K562 (cell line): ENCODE data around the gene YAE1.

Source experiments
- FOXJ3 ChIP-seq: sonication (generic); formaldehyde crosslinking; IDR thresholded peaks from 2 replicates; pipeline ENCODE4 v1.4.0; 2020; ENCODE audit warnings: mild to moderate bottlenecking, missing genetic modification reagents
- KDM1A ChIP-seq, 2 experiments: fragments of 450-650 bp; IDR thresholded peaks; 2 replicates each; pipeline ENCODE4 v1.6.1; 2016; ENCODE audit warnings: mild to moderate bottlenecking in 2 of 2
- MYC ChIP-seq, 2 experiments: fragments of 250-450 bp in 1 of 2; sonication (Bioruptor Pico) in 1 of 2; IDR thresholded peaks; 2 replicates each; pipeline versions ENCODE4 v1.5.1 to v1.6.1; 2012 to 2021; ENCODE audit warnings: low read depth in 2 of 2, borderline replicate concordance in 1 of 2, improper control_type of control experiment in 1 of 2, low read length in 1 of 2, mild to moderate bottlenecking in 1 of 2, moderate library complexity in 1 of 2
- SMARCB1 ChIP-seq: IDR thresholded peaks from 2 replicates; pipeline ENCODE4 v1.6.1; 2011; ENCODE audit warnings: improper control_type of control experiment, low read depth; ENCODE audit not compliant: insufficient read length
- ZSCAN29 ChIP-seq: fragments of 450-650 bp; IDR thresholded peaks from 2 replicates; pipeline ENCODE4 v1.6.1; 2017

GRCh38 chr7:39541511-39541910, 24.7 kb upstream of the YAE1 start:
- TF ChIP-seq MYC (IDR thresholded peaks at IDR 0.05; ENCODE audit: low read depth, low read length) (no peak), MYC (CRISPR knock-in tag; IDR thresholded peaks at IDR 0.05; ENCODE audit: borderline replicate concordance, low read depth) (no peak), KDM1A (IDR thresholded peaks at IDR 0.05) (no peak), ZSCAN29 (no peak), FOXJ3 (CRISPR knock-in tag) (no peak), SMARCB1 (no peak)
